Smooth muscle cell (in vitro differentiated cells): ENCODE measurements around the gene AP1G2. TPM values are rescaled to one million over a fixed set of nuclear protein-coding genes. Genes with fewer than 3 reads are reported as not detected.
"Not testable (repeated sequence)": the region's sequence is repeated elsewhere in the genome, so short reads cannot be mapped to it uniquely, and the experiment has no call there.

Experiments used
- DNase-seq: peaks from one replicate; lab custom pipeline; 2025; ENCODE audit not compliant: unreplicated experiment; lab: John Stamatoyannopoulos, UW
- H2AFZ ChIP-seq: fragments of 200-600 bp; sonication (generic); 2 replicates; pipeline ENCODE4 v1.6.0; 2016; ENCODE audit warnings: antibody characterized with exemption, low read depth, mild to moderate bottlenecking
- H3F3A ChIP-seq: fragments of 200-600 bp; sonication (generic); 2 replicates; pipeline ENCODE4 v1.6.0; 2017; ENCODE audit warnings: antibody characterized with exemption, low read depth
- H3K27ac ChIP-seq: fragments of 200-600 bp; sonication (generic); 2 replicates; pipeline ENCODE4 v1.5.1; 2016; ENCODE audit warnings: low read depth, mild to moderate bottlenecking
- H3K27me3 ChIP-seq: fragments of 200-600 bp; sonication (generic); 2 replicates; pipeline ENCODE4 v1.6.1; 2016; ENCODE audit warnings: low read depth, mild to moderate bottlenecking
- H3K36me3 ChIP-seq: fragments of 200-600 bp; sonication (generic); 2 replicates; pipeline ENCODE4 v1.5.1; 2016; ENCODE audit warnings: low read depth
- H3K4me1 ChIP-seq: fragments of 200-600 bp; sonication (generic); 2 replicates; pipeline ENCODE4 v1.5.1; 2016; ENCODE audit warnings: low read depth
- H3K4me2 ChIP-seq: fragments of 200-600 bp; sonication (generic); 2 replicates; pipeline ENCODE4 v1.6.0; 2016; ENCODE audit warnings: mild to moderate bottlenecking
- H3K4me3 ChIP-seq: fragments of 200-600 bp; sonication (generic); 2 replicates; pipeline ENCODE4 v1.5.1; 2016; ENCODE audit warnings: mild to moderate bottlenecking
- H3K79me2 ChIP-seq: fragments of 200-600 bp; sonication (generic); 2 replicates; pipeline ENCODE4 v1.6.0; 2016; ENCODE audit warnings: low read depth, mild to moderate bottlenecking
- H3K9ac ChIP-seq: fragments of 200-600 bp; sonication (generic); 2 replicates; pipeline ENCODE4 v1.6.0; 2016; ENCODE audit warnings: low read depth
- H3K9me3 ChIP-seq: fragments of 200-600 bp; sonication (generic); replicated peaks from 2 replicates; pipeline ENCODE4 v1.5.1; 2016; ENCODE audit warnings: low read depth
- H4K20me1 ChIP-seq: fragments of 200-600 bp; sonication (generic); 2 replicates; pipeline ENCODE4 v1.6.0; 2016; ENCODE audit warnings: low read depth
- WGBS: methylation state at CpG from one replicate; pipeline ENCODE4 v1.1.7; 2016; ENCODE audit warnings: low lambda C conversion rate; 5-methylcytosine and 5-hydroxymethylcytosine counted together
- polyA plus RNA-seq: library from polyadenylated mRNA; unstranded; fragments of >200 nt; fragmentation: Nextera tagmentation; extraction: Ambion mirVana; gene quantifications from 2 replicates; pipeline ENCODE4 v1.2.1, GENCODE V29; 2016
- total RNA-seq: library from RNA; depleted of rRNA; stranded (reverse); fragments of >200 nt; gene quantifications from 2 replicates; pipeline ENCODE4 v1.2.3, GENCODE V29; 2014
- TF ChIP-seq, protein P1 (sequence below): fragments of 200-600 bp; sonication (generic); IDR thresholded peaks from 2 replicates; pipeline ENCODE4 v1.5.1; 2017; ENCODE audit warnings: borderline replicate concordance, mild to moderate bottlenecking, antibody characterized with exemption; ENCODE audit not compliant: insufficient read depth, poor library complexity, severe bottlenecking

Gene AP1G2
- total and polyA plus RNA-seq, 2 experiments from 2014 or later = 59.3 to 62.4 TPM

DNA sequence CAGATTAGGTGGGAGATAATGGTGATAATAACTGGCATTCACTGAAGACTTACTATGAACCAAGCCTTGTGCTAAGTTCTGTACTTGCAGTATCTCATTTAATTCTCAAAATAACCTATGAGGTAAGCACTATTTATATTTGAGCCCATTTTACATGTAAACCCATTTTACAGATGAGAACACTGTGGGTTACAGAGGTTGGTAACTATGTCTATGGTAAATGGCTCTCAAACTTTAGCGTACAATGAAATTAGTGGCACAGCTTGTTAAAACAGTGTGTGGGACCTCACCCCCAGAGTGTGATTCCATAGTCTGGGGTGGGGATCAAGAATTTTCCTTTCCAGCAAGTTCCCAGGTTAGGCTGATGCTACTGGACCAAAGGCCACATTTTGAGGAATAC, 33.2 kb upstream of the AP1G2 start:
- no peak for DNase-seq
- H3F3A ChIP-seq = no peaks in the 10 kb centered on the region
- H3K9me3 ChIP-seq = no peaks in the 10 kb centered on the region
- H3K79me2 ChIP-seq = no peaks in the 10 kb centered on the region
- H3K36me3 ChIP-seq = no peaks in the 10 kb centered on the region
- no peak overlapping the region for H3K4me3 ChIP-seq
- H2AFZ ChIP-seq = no peak overlapping the region
- H3K4me2 ChIP-seq = no peak overlapping the region
- 80% methylated on average over 1 of the region's 1 CpG for WGBS
- no peaks in the 10 kb centered on the region for H3K4me1 ChIP-seq
- H3K27me3 ChIP-seq = no peaks in the 10 kb centered on the region
- H3K27ac ChIP-seq = no peak overlapping the region
- H3K9ac ChIP-seq = no peak overlapping the region
- no peaks in the 10 kb centered on the region for H4K20me1 ChIP-seq
- TF ChIP-seq, protein P1, sequence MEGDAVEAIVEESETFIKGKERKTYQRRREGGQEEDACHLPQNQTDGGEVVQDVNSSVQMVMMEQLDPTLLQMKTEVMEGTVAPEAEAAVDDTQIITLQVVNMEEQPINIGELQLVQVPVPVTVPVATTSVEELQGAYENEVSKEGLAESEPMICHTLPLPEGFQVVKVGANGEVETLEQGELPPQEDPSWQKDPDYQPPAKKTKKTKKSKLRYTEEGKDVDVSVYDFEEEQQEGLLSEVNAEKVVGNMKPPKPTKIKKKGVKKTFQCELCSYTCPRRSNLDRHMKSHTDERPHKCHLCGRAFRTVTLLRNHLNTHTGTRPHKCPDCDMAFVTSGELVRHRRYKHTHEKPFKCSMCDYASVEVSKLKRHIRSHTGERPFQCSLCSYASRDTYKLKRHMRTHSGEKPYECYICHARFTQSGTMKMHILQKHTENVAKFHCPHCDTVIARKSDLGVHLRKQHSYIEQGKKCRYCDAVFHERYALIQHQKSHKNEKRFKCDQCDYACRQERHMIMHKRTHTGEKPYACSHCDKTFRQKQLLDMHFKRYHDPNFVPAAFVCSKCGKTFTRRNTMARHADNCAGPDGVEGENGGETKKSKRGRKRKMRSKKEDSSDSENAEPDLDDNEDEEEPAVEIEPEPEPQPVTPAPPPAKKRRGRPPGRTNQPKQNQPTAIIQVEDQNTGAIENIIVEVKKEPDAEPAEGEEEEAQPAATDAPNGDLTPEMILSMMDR = no peak

DNA sequence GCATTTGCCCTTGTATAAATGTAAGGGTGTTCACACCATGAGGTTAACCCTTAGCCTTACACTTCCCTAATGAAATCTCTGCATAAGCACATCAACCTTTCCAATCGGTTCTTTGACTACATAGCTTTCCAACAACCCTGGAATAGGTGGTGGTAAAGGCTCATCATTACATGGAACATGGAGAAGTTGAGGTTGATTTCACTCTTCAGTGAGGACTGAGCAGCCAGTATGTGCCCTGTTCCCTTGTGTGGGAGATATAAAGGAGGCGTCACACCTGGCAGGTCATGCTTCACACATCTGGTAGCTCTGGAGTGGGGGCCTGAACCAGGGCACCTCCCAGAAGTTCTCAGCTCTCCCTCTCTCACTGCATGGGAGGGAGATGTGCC, 32.7 kb upstream of the AP1G2 start:
- no peaks in the 10 kb centered on the region for H3K27me3 ChIP-seq
- WGBS = 58% methylated on average over 2 of the region's 2 CpGs
- no peaks in the 10 kb centered on the region for H3K9me3 ChIP-seq
- H3K9ac ChIP-seq = no peak overlapping the region
- no peak overlapping the region for H3K4me2 ChIP-seq
- H3F3A ChIP-seq = no peaks in the 10 kb centered on the region
- TF ChIP-seq, protein P1 = no peak
- no peak overlapping the region for H3K4me3 ChIP-seq
- H3K4me1 ChIP-seq = no peaks in the 10 kb centered on the region
- no peak overlapping the region for H2AFZ ChIP-seq
- H3K27ac ChIP-seq = no peak overlapping the region
- no peaks in the 10 kb centered on the region for H3K36me3 ChIP-seq
- no peaks in the 10 kb centered on the region for H3K79me2 ChIP-seq
- H4K20me1 ChIP-seq = no peaks in the 10 kb centered on the region
- no peak for DNase-seq

DNA sequence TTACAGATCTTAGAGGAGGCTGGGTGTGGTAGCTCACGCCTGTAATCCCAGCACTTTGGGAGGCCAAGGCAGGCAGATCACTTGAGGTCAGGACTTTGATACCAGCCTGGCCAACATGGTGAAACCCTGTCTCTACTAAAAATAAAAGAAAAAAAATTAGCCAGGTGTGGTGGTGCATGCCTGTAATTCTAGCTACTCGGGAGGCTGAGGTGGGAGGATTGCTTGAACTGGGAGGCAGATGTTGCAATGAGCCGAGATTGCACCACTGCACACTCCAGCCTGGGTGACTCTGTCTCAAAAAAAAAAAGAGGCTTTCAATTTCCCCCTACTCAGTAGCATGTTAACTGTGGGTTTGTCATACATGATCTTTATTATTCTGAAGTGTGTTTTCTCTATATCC, 26.6 kb upstream of the AP1G2 start:
- not testable (repeated sequence) for H3K4me3 ChIP-seq, H3F3A ChIP-seq, H3K27ac ChIP-seq, H3K36me3 ChIP-seq, H3K4me1 ChIP-seq, H3K79me2 ChIP-seq, H2AFZ ChIP-seq, DNase-seq, H3K9me3 ChIP-seq, H3K4me2 ChIP-seq, H3K27me3 ChIP-seq, H3K9ac ChIP-seq, H4K20me1 ChIP-seq
- WGBS = 87% methylated on average over 3 of the region's 3 CpGs

DNA sequence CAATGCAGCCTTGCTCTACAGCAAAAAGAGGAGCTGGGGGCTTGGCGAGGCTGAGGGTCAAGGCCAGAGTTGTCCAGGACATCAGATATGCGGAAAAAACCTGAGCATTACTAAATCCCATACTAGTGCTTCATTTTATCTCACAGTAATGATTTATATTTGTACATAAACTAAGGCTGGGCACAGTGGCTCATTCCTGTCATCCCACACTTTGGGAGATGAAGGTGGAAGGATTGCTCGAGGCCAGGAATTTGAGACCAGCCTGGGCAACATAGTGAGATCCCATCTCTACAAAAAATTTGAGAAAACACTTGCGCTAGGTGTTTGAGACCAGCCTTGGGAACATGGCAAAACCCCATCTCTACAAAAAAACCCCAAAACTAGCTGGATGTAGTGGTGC, 22.6 kb upstream of the AP1G2 start:
- Histone ChIP-seq H3K9ac (no peak overlapping the region), H3K27me3 (no peaks in the 10 kb centered on the region), H4K20me1 (no peaks in the 10 kb centered on the region), H3K9me3 (no peaks in the 10 kb centered on the region), H3F3A (no peaks in the 10 kb centered on the region), H3K4me3 (no peak overlapping the region), H3K27ac (no peak overlapping the region), H3K4me1 (no peaks in the 10 kb centered on the region), H3K4me2 (no peak overlapping the region), H2AFZ (no peak overlapping the region), H3K79me2 (no peaks in the 10 kb centered on the region), H3K36me3 (no peaks in the 10 kb centered on the region)
- TF ChIP-seq, protein P1 = no peak
- DNase-seq = no peak
- 92% methylated on average over 4 of the region's 4 CpGs for WGBS
